Measurements from ENCODE around the gene ARNT2. TPM values are rescaled to one million over a fixed set of nuclear protein-coding genes. Genes with fewer than 3 reads are reported as not detected.

Gene ARNT2
- polyA plus RNA-seq, 3 donors: 0.52 to 1.9 (median 1.5) TPM

DNA sequence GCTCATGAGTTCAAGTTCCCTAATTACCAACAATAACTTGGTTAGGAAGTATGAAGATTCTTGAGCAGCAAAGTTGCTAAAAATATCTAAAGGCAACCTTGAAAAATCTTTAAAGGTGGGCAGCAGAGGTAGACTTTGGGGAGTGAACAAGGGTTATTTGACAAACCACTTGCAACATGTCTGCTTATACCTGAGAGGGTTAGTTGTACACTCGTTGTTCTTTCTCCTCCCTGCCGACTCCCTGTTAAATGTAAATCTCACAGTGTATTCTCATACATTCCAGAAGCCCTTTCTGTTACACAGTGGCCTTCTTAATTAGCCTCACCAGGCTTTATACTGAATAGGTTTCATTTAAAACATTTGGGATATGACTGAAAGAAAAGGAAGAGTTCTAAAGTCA is 121.7 kb downstream of the ARNT2 start:
- H3K27ac ChIP-seq (ENCODE audit: low read depth, low read length): no peak overlapping the region
- 86 to 93% (median 90%) methylated on average over 2 of the region's 2 CpGs for WGBS, 3 donors

DNA sequence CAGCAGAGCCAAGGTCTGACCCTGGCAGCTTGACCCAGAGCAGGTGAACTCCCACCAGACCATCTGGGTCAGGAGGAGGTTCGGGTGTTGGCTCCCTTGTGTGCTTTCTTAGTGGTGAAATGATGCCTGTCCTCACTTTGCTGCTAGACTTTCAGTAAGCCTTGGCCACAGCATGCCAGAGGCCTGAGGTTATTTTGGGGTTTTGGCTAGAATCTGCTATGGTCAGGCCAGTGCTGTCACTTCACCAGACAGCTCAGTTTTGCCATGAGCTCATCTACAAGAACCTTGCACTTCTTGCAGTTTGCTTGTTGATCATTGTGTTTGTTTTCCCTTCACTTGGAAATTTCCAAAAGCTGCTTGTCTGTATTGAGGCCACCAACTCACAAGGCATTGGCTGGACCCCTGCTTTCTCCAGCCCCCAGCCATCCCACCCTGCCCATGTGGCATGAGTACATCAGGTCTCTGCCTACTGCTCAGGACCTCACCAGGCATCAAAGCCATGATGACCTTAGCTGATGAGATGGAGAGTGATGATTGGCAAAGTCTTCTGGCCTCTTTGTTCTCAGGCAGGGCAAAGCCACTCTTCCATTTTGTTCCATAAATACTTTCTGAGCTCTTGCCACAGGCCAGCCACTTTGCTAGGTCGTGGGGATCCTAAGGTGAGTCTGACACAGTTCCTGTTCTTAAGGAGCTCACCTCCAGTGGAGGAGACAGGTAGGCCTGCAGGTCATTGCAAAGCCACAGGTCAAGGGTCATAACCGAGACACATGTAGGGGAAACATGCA is 122.6 kb downstream of the ARNT2 start:
- 75 to 76% (median 76%) methylated on average over 3 of the region's 3 CpGs for WGBS, 3 donors
- no peak overlapping the region for H3K27ac ChIP-seq (ENCODE audit: low read depth, low read length)

- H3K27ac ChIP-seq (ENCODE audit: low read depth, low read length): no peak overlapping the region
These were observed 123.2 kb downstream of the ARNT2 start for GRCh38 chr15:80527406-80527805.

DNA sequence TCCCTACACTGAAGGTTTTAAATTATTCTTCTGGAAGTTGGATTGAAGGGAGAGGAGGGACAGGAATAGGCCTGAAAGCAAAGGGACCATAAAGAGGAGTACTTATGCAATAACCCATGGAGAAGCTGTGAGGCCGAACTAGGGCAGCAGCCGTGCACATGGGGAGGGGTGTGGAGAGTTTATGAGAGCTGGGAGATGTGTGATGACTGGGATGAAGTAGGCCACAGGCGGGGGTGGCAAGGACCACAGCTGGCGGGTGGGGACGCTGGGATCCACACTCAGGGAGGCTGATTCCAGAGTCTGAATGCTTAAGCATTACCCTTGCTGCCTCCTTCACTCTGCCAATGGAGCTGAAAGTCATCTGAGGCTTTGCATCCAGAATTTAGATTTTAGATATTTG is 123.8 kb downstream of the ARNT2 start:
- H3K27ac ChIP-seq (ENCODE audit: low read depth, low read length): no peak overlapping the region
- 89 to 91% (median 90%) methylated on average over 5 of the region's 5 CpGs for WGBS, 3 donors

DNA sequence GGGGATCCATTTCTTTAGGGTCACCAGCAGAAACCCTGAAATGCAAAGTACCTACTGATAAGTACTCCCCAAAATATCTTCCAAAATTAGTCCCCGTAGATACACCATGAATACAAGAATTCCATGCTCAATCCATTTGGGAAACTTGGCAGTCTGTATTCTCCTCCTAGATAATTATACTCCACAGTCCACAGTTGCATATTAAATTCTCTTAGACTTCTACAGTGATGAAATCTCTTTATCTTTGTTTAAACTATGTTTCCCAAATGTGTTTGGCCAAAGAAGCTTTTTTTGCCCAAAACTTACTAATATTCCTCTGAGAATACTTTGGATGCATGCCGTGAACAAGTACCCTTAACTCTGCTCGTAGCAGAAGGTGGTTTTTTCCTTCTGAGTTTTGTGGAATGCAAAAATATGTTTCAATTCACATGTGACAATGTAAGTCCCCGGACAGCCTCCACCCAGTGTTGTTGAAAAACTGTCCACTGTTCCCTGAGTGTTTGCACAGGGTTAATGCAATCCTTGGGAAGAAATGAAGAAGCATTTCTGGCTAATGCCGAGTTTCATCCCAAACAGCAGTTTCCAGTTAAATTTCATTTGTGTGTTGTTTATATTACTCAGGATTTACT is 126.7 kb downstream of the ARNT2 start:
- 49 to 70% (median 49%) methylated on average over 5 of the region's 5 CpGs for WGBS, 3 donors
- H3K27ac ChIP-seq (ENCODE audit: low read depth, low read length): no peak overlapping the region

- 48 to 76% (median 49%) methylated on average over 3 of the region's 3 CpGs for WGBS, 3 donors
These were observed 127.2 kb downstream of the ARNT2 start for GRCh38 chr15:80531388-80531787.

DNA sequence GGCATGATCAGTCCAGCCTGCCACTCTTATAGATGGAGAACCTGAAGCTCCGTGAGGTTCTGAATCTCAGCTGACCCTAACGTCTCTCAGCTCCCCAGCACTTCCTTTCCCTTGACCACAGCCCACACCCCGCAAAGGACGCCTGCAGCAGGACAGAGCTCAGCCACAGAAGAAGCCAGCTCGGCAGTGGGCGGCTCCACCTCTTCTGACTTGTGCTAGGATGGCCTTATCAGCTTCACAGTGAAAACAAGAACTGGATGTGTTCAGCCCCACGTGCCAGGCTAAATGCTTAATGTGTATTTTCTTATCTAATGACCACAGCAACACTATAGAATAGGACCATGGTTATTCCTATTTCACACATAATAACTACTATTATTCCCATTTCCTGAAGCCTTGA is 127.6 kb downstream of the ARNT2 start:
- no peak overlapping the region for H3K27ac ChIP-seq (ENCODE audit: low read depth, low read length)
- 40 to 71% (median 43%) methylated on average over 7 of the region's 7 CpGs for WGBS, 3 donors

More at GRCh38 chr15:80531388-80531787, 127.2 kb downstream of the ARNT2 start:
- no peak overlapping the region for H3K27ac ChIP-seq (ENCODE audit: low read depth, low read length)

DNA sequence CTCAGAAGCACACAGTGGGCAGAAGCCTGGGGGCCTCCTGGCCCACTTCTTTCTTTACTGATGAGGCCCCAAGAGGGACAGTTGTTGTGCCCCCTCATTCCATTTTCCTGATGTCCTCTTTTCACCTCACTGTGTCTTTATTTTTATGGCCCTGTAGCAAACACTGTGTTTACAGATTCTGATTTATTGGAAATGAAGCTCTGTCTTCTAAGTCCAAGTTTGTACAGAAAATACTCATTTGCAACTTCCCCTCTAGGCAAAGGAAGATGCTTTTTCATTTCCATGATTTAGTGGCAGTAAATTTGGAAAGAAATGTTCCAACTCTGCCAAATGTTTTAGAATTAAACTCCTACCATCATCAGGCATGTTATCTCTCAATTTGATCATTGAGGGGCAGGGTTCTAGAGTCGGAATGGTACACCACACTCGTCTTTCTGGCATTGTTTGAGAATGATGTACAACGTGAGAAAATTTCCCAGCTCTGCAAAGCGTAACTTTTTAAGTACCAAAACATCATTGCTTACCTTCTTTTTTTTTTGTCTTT is 129.7 kb downstream of the ARNT2 start:
- no peak overlapping the region for H3K27ac ChIP-seq (ENCODE audit: low read depth, low read length)
- 62 to 85% (median 80%) methylated on average over 4 of the region's 4 CpGs for WGBS, 3 donors

GRCh38 chr15:80536231-80536630 is 132.0 kb downstream of the ARNT2 start:
- H3K27ac ChIP-seq (ENCODE audit: low read depth, low read length): no peak overlapping the region
- WGBS, 3 donors: 41 to 85% (median 80%) methylated on average over 5 of the region's 5 CpGs

DNA sequence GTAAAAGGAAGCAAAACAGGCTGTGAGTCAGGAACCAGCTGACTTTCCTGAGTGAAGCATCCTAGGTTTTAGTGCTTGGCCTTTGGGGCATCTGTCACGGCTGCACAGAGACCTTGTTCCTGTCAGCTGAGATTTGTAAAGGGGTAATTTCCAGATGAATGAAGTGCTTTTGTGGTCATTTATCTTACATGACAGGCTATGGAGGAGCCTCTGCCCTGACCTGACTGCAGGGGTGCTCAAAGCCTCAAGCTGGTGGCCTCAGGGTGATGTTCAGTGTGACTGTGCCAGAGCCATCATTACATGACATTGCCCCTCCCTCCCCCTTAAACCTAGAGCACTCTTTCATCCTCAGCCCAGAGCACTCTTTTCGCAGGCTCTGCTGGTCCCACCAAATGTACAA is 132.5 kb downstream of the ARNT2 start:
- H3K27ac ChIP-seq (ENCODE audit: low read depth, low read length): no peak overlapping the region
- 68 to 91% (median 73%) methylated on average over 2 of the region's 2 CpGs for WGBS, 3 donors

DNA sequence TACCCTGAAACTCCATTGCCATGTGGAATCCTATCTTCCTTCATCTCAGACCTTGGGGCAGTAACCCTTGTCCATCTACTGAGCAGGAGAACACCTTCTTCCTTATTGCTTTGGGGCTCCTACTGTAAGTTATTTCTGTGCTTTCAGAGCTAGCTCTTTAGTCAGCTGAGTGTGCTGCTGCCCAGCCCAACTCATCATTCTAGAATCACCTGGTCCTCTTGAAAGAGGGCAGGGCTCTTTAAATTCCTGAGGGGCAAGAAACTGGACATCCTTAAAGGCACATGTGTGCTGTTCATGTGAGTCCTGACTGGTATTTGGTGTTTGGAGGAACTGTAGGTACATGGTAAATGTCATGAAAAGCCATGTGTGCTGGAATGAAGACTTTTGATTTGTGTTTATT is 140.9 kb downstream of the ARNT2 start:
- H3K27ac ChIP-seq (ENCODE audit: low read depth, low read length): no peak overlapping the region

DNA sequence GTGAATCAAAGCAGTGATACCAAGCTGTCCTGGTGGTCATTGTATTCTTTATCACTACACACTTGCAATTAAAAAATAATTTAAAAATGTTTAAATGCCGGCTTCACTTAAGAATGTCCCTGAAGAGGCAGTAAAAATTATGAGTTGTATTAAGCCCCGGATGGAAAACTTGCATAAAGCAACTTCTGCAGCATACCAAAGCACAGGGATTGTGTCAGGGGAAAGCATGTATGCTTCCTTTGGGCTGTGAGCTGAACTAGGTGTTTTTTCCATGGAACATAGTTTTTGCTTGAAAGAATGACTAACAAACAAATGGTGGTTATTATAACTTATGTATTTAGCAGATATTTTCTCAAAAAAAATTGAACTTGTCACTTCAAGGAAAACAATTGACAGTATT is 143.1 kb downstream of the ARNT2 start:
- H3K27ac ChIP-seq (ENCODE audit: low read depth, low read length): no peak overlapping the region
- whole genome bisulfite sequencing, 3 donors: 78 to 90% (median 86%) methylated on average over 2 of the region's 2 CpGs

GRCh38 chr15:80549191-80549590 is 145.0 kb downstream of the ARNT2 start:
- 95 to 100% (median 97%) methylated on average over 1 of the region's 1 CpG for WGBS, 3 donors
- H3K27ac ChIP-seq (ENCODE audit: low read depth, low read length): no peak overlapping the region

DNA sequence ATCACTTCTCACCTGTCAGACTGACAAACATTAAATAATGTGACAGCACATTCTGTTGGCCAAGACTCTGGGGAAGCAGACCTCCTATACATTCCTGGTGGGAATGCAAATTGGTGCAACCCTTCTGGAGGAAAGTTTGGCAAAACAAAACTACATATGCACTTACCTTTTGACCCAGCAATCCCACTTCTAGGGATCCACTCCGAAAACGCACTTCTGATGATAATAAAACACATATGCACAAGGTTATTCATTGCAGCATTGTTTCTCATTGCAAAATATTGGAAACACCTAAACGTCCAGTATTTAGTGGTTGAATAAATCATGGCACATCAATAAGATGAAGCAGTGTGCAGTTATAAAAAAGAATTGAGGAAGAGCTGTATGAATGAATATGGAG is 145.5 kb downstream of the ARNT2 start:
- H3K27ac ChIP-seq (ENCODE audit: low read depth, low read length): no peak overlapping the region
- 69 to 86% (median 82%) methylated on average over 3 of the region's 3 CpGs for WGBS, 3 donors

DNA sequence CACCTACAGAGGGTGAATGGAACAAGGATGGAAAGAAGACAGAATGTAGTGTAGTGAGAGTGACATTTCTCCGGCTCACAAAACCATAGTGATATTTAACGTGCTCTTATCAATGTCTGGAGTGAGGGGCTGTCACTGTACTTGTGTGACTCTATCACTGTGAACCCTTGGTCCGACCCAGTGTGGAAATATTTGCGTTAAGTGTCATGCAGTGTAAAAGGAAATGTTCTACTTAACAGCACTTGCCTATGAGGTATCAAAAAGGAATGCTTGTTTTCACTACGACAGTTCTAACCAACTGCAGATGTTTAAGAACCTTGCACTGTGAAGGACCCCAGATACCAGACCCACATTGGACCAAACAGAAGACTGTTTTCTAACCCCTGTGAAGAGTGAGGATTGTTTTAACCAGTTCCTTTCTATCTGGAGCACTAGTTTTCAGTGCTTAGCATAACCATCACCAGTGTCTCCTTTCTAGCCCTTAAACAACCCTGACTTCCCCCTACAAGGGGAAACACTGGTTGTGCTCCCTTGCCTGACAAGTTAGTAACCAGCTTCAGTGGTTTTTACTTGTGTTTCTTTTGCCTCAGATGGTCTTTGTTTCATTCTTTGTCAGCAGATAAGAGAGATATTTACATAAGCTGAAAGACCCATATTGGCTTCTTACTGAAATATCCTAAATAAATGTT is 146.2 kb downstream of the ARNT2 start:
- H3K27ac ChIP-seq (ENCODE audit: low read depth, low read length): no peak overlapping the region
- WGBS, 3 donors: 50 to 64% (median 61%) methylated on average over 5 of the region's 5 CpGs

GRCh38 chr15:80550908-80551260 is 146.7 kb downstream of the ARNT2 start:
- H3K27ac ChIP-seq (ENCODE audit: low read depth, low read length): no peak overlapping the region
- WGBS, 3 donors: 33 to 38% (median 36%) methylated on average over 4 of the region's 4 CpGs

GRCh38 chr15:80551348-80551747 is 147.2 kb downstream of the ARNT2 start:
- H3K27ac ChIP-seq (ENCODE audit: low read depth, low read length): no peak overlapping the region
- 78 to 86% (median 84%) methylated on average over 3 of the region's 3 CpGs for WGBS, 3 donors

- H3K27ac ChIP-seq (ENCODE audit: low read depth, low read length): no peak overlapping the region
- 77 to 81% (median 78%) methylated on average over 1 of the region's 1 CpG for whole genome bisulfite sequencing, 3 donors
These were observed 150.4 kb downstream of the ARNT2 start for GRCh38 chr15:80554560-80554959.

DNA sequence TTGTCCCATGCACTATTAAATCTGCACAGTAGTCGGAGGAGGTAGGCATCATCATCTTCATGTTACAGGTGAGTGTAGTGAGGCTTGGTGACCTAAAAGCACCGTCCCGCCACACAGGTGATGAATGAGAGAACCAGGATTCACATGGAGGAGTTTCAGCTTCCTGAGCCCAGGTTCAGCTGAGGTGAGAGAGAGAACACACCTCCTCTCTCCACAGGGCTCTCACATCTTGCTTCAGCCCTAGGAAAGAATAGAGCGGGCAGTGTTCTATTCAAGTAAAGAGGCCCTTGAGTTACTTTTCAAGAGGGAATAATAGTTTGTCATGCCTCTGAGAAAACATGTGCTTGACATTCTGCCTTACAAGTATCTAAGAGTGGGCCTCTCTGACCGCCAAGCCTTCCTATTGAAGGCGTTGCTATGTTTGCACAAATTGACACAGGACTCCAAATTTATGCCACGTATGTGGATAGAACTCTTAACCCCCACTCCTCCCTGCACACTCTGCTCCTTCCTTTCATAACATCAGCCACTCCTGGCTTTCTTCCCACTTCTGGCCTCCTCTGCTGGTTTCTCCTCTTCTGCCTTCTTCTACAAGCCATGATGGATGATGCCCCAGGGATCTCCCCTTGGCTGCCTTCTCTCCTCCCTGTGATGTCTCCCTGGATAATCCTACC is 152.6 kb downstream of the ARNT2 start:
- no peak overlapping the region for H3K27ac ChIP-seq (ENCODE audit: low read depth, low read length)
- 74 to 88% (median 81%) methylated on average over 7 of the region's 7 CpGs for WGBS, 3 donors

Data from adipose tissue (tissue), 3 donors.